GM12873 (cell line): Measurements from ENCODE around the gene GNA12.

Source experiments
- TF ChIP-seq, protein P1 (sequence below): IDR thresholded peaks from 2 replicates; pipeline ENCODE4 v1.5.1; 2012; ENCODE audit warnings: low read depth, mild to moderate bottlenecking, moderate library complexity, low read length, control low read depth; ENCODE audit not compliant: insufficient read depth; ENCODE audit errors: missing control alignments

Gene GNA12

GRCh38 chr7:2814186-2814945, 29.7 kb downstream of the GNA12 start:
- TF ChIP-seq, protein P1, sequence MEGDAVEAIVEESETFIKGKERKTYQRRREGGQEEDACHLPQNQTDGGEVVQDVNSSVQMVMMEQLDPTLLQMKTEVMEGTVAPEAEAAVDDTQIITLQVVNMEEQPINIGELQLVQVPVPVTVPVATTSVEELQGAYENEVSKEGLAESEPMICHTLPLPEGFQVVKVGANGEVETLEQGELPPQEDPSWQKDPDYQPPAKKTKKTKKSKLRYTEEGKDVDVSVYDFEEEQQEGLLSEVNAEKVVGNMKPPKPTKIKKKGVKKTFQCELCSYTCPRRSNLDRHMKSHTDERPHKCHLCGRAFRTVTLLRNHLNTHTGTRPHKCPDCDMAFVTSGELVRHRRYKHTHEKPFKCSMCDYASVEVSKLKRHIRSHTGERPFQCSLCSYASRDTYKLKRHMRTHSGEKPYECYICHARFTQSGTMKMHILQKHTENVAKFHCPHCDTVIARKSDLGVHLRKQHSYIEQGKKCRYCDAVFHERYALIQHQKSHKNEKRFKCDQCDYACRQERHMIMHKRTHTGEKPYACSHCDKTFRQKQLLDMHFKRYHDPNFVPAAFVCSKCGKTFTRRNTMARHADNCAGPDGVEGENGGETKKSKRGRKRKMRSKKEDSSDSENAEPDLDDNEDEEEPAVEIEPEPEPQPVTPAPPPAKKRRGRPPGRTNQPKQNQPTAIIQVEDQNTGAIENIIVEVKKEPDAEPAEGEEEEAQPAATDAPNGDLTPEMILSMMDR, result no peak

DNA sequence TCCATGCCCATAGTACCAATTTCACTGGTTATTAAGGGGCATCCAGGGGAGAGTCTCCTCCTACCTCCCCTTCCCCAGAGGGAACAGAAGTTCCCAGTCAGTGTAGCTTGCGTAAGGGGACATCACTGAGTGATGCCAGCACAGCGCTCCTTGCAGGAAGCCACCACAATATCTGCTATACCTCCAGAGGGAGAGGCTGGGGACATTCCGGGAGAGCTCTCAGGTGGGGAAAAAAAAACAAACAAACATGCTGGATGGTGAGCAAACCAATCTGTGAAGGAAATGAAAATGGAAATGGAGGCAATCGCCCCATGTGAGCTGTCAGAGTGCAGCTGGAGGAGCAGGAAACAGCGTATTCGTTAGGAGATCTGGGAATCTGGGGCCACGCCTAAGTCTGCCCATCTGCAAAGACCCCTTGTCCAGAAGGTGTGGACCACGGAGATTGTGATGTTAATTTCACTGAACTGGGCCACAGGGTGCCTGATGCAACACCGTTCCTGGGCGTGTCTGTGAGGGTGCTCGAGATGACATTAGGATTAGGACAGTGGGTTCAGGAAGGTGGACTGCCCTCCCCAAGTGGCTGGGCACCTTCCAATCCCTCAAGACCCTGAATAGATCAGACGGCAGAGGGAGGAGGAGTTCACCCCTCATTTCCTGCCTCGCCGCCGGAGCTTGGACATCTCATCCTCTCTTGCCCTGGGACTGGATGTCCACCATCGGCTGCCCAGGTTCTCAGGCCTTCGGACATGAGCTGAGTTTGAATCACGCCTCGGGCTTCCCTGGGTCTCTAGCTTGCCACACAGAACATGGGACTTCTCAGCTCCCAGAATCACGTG, 30.5 kb downstream of the GNA12 start:
- TF ChIP-seq, protein P1, result no peak

DNA sequence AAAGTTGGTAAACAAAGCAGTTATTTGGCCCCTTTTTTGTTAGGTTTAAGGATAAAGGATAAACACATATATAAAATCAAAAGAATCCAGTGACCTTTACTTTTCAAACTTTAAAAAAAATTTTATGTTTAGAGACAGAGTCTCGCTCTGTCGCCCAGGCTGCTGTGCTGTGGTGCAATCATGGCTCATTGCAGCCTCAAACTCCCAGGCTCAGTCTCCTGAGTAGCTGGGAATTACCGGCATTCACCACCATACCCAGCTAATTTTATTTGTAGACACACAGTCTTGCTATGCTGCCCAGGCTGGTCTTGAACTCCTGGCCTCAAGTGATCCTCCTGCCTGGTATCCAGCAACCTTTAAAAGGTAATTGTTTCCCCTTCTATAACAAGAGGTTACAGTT, 31.3 kb downstream of the GNA12 start:
- TF ChIP-seq, protein P1, result no peak

DNA sequence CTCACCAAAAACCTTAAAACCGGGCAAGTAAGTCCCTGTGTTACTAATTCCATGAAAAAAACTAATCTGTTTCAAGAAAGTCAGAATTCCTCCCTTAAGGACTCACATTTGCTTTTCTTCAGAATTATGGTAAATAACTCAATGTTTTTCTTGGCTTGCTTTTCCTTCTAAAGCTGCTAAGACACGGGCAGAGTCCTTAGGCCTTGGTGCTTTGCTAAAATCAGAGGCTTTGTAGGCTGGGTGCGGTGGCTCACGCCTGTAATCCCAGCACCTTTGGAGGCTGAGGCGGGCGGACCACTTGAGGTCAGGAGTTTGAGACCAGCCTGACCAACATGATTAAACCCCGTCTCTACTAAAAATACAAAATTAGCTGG, 32.0 kb downstream of the GNA12 start:
- TF ChIP-seq, protein P1, result no peak

- TF ChIP-seq, protein P1, result no peak
These were observed 32.5 kb downstream of the GNA12 start for GRCh38 chr7:2811476-2812113.

DNA sequence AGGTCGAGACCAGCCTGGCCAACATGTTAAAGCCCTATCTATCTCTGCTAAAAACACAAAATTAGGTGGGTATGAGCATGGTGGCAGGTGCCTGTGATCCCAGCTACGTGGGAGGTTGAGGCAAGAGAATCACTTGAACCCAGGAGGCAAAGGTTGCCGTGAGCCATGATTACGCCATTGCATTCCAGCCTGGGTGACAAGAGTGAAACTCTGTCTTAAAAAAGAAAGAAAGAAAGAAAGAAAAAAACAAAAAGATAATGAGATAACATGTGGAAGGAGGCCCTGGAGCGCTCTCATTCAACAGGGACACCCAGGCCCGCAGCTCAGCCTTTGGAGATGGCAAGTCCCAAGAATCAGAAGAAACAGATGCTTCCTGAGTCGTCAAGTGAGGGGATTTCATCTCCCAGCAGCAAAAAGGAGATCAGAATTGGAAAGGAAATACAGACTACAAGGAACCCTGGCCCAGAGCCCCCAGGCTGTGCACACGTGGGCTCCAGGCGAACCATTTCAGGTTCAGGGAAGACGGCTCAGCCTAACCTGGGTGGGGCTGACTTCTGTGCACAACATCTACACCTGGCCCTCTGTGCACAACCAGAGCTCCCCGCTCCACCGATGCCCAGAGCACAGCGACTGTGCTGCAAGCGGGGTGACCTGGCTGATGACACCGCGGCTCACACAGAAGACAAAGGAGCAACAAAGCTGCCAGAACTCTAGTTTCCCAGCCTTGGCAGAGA, 33.3 kb downstream of the GNA12 start:
- TF ChIP-seq, protein P1, result no peak
